BE2C (cell line): Measurements from ENCODE around the gene FLT4.

Source experiments
- DNase-seq: peaks from one replicate; pipeline ENCODE4 v3.0.0-alpha.2; 2020
- H3K27me3 ChIP-seq: fragments of 250-450 bp; sonication (Bioruptor Pico); 2 replicates; pipeline ENCODE4 v1.5.1; 2020; ENCODE audit warnings: mild to moderate bottlenecking
- H3K36me3 ChIP-seq: fragments of 250-450 bp; sonication (Bioruptor Pico); 2 replicates; pipeline ENCODE4 v1.5.1; 2020; ENCODE audit warnings: mild to moderate bottlenecking
- H3K4me1 ChIP-seq: fragments of 250-450 bp; sonication (Bioruptor Pico); 2 replicates; pipeline ENCODE4 v1.5.1; 2020
- H3K4me3 ChIP-seq: 2 replicates; pipeline ENCODE4 v1.5.1; 2011; ENCODE audit warnings: low read depth, low read length
- H3K9me3 ChIP-seq: fragments of 250-450 bp; sonication (Bioruptor Pico); 2 replicates; pipeline ENCODE4 v1.5.1; 2020
- TF ChIP-seq, protein P1 (sequence below): IDR thresholded peaks from 2 replicates; pipeline ENCODE4 v1.5.1; 2012; ENCODE audit warnings: mild to moderate bottlenecking, low read depth, low read length

Gene FLT4

DNA sequence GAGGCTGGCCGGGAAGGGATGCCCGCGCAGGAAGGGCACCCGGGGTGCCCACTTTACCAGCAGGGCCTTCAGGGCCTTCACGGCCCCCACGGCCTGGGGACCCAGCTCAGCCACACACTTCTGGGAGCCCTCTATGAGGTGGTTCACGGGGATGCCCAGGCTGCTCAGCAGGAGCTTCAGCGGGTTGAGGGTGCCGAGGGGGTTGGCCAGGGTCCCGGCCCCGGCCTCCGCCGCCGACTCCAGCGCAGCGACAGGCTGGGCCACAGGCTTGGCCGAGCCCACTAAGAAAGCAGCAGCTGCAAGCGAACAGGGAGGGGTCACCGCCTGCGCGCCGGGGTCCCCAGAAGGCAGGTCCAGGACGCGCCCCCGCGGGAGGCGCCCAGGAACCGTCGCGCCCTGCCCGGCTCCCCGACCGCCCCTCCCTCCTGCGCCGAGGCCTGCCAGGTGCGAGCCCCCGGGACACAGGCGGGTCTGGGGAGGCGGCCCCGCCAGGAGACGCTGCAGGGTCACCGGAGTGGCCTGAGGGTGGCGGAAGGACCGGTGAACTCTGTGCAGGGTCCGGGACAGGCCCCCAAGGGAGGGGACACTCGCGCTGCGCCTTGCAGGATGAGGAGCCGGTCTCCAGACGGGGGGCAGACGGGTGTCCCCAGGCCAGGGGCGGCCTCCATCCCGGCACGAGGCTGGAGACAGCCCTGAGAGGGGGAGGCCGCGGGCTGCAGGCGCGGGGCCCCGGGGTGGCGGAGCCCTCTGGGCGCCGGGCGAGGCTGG is 58.7 kb downstream of the FLT4 start:
- Histone ChIP-seq H3K36me3 (no peaks in the 10 kb centered on the region), H3K4me1 (no peaks in the 10 kb centered on the region), H3K4me3 (no peak overlapping the region), H3K9me3 (no peaks in the 10 kb centered on the region), H3K27me3 (peaks cover 43% of the 10 kb centered on the region)
- TF ChIP-seq, protein P1, sequence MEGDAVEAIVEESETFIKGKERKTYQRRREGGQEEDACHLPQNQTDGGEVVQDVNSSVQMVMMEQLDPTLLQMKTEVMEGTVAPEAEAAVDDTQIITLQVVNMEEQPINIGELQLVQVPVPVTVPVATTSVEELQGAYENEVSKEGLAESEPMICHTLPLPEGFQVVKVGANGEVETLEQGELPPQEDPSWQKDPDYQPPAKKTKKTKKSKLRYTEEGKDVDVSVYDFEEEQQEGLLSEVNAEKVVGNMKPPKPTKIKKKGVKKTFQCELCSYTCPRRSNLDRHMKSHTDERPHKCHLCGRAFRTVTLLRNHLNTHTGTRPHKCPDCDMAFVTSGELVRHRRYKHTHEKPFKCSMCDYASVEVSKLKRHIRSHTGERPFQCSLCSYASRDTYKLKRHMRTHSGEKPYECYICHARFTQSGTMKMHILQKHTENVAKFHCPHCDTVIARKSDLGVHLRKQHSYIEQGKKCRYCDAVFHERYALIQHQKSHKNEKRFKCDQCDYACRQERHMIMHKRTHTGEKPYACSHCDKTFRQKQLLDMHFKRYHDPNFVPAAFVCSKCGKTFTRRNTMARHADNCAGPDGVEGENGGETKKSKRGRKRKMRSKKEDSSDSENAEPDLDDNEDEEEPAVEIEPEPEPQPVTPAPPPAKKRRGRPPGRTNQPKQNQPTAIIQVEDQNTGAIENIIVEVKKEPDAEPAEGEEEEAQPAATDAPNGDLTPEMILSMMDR: no peak
- DNase-seq: no peak

DNA sequence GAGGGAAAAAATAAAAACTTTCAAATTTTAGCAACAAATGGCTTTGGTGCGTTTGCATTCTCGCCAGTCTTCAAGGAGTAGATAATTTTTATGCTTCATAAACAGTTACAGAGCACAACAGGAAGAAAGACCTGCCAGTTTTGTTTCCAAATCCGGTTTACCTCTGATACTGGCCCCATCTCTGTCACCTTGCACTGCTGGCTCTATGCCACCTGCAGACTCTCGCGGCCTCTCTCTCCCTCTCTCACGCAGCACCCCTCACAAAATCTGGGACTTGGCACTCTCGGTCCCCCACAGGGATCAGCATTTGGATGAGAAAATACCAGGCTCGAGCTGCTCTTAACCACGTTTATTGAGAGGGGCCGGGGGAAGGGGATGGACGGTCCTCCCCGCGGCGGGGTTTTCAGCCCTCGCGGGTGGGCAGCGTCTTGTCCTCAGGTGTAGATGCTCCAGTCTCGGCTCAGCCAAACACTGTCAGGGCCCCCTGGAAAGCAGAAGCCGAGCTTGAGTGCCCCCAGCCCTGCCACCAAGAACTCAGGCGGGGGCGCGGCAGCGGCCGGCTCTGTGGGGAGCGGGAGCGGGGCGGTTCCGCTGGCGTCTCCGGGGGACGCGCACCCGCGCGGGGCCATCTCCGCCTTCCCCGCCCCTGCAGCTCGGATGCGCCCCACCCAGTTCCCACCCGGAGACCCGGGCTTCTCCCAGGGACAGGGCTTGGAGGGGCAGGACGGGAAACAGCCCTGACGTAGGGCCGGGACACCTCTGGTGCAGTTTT is 59.4 kb downstream of the FLT4 start:
- Histone ChIP-seq H3K9me3 (no peaks in the 10 kb centered on the region), H3K36me3 (no peaks in the 10 kb centered on the region), H3K4me1 (no peaks in the 10 kb centered on the region), H3K4me3 (no peak overlapping the region), H3K27me3 (peaks cover 43% of the 10 kb centered on the region)
- DNase-seq: no peak
- TF ChIP-seq, protein P1: no peak

DNA sequence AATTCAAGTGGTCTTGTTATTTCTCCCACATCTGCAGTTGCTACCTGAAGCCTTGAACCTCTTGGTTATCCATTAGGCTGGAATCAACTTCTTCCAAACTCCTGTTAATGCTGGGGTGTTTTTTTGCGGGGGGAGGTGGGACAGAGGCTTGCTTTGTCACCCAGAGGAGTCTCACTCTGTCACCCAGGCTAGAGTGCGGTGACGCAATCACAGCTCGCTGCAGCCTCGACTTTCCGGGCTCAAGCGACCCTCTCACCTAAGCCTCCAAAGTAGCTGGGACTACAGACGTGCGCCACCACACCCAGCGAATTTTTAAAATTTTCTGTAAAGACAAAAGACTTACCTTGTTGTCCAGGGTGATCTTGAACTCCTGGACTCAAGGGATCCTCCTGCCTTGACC is 62.5 kb downstream of the FLT4 start:
- TF ChIP-seq, protein P1: no peak
- no peak overlapping the region for H3K4me3 ChIP-seq
- DNase-seq: no peak
- H3K27me3 ChIP-seq: peaks cover 36% of the 10 kb centered on the region
- no peaks in the 10 kb centered on the region for H3K36me3 ChIP-seq
- H3K9me3 ChIP-seq: no peaks in the 10 kb centered on the region
- no peaks in the 10 kb centered on the region for H3K4me1 ChIP-seq

DNA sequence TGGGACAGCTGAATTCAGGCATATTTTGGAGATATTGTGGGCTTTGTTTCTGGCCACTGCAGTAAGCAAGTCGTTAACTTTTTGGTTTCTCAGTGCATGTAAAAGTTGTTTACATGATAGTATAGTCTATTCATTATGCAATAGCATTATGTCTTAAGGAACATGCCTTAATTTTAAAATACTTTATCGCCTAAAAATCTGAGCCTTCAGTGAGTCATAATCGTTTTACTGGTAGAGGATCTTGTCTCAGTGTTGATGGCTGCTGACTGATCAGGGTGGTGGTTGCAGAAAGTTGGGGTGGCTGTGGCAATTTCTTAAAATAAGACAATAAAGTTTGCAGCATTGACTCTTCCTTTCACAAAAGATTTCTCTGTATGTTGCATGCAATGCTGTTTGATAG is 63.2 kb downstream of the FLT4 start:
- no peaks in the 10 kb centered on the region for H3K9me3 ChIP-seq
- DNase-seq: no peak
- no peak overlapping the region for H3K4me3 ChIP-seq
- no peaks in the 10 kb centered on the region for H3K4me1 ChIP-seq
- TF ChIP-seq, protein P1: no peak
- H3K27me3 ChIP-seq: peaks cover 29% of the 10 kb centered on the region
- H3K36me3 ChIP-seq: no peaks in the 10 kb centered on the region

DNA sequence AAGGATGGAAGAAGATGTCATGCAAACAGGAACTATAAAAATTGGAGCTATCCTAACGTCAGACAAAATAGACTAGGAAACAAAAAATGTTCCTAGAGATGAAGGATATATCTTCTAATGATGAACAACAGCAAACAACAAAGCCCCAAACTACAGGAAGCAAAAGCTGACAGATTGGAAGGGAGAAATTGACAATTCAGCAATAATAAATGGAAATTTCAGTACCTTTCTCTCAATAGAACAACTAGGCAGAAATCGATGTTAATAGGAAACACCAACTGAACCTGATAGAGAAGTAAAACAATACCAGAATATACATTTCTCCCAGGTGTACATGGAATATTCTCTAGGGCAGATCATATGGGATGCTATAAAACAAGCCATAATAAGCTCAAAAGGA is 65.7 kb downstream of the FLT4 start:
- no peaks in the 10 kb centered on the region for H3K4me1 ChIP-seq
- no peaks in the 10 kb centered on the region for H3K36me3 ChIP-seq
- DNase-seq: no peak
- peaks cover 6% of the 10 kb centered on the region; the same call in 1 of the 2 replicates for H3K27me3 ChIP-seq
- no peaks in the 10 kb centered on the region for H3K9me3 ChIP-seq
- TF ChIP-seq, protein P1: no peak
- H3K4me3 ChIP-seq: no peak overlapping the region

DNA sequence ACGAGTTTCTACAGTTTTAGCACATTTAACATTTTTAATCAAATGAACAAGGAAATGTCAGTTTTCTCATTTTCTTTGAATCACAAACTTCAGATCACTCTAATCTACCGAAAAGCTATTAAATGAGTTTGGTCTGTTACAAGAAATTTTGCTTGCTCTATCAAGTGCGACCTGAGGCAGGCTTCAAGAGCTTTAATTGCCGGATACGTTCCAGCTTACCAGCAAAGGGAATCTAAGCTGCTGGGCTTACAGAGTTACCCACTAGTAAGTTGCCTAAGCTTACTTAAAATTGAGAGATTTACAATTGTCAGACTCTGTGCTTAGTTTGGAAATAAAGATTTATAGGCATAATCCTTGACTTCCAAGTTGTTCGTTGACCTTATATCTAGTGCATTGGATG is 68.7 kb downstream of the FLT4 start:
- DNase-seq: no peak
- no peaks in the 10 kb centered on the region for H3K9me3 ChIP-seq
- H3K27me3 ChIP-seq: no peaks in the 10 kb centered on the region
- no peak overlapping the region for H3K4me3 ChIP-seq
- TF ChIP-seq, protein P1: no peak
- no peaks in the 10 kb centered on the region for H3K4me1 ChIP-seq
- H3K36me3 ChIP-seq: peaks cover 4% of the 10 kb centered on the region
